H9 (cell line): ENCODE data around the gene CTCFL. TPM values are rescaled to one million over a fixed set of nuclear protein-coding genes. Genes with fewer than 3 reads are reported as not detected.

ENCODE experiments used
- DNase-seq: peaks from one replicate; pipeline ENCODE4 v3.0.0-alpha.2; 2017
- H2AFZ ChIP-seq: one replicate; pipeline ENCODE4 v1.6.1; 2013; ENCODE audit warnings: mild to moderate bottlenecking, low read length, control low read depth, moderate library complexity
- H2AK5ac ChIP-seq: 2 replicates; pipeline ENCODE4 v1.6.1; 2013; ENCODE audit warnings: low read length, control low read depth, mixed read lengths; ENCODE audit not compliant: insufficient read length
- H2BK120ac ChIP-seq: one replicate; pipeline ENCODE4 v1.6.1; 2013; ENCODE audit warnings: low read depth, mild to moderate bottlenecking, low read length, control low read depth, inconsistent platforms; ENCODE audit not compliant: poor library complexity, severe bottlenecking
- H2BK12ac ChIP-seq: 2 replicates; pipeline ENCODE4 v1.6.1; 2013; ENCODE audit warnings: low read length, control low read depth, mixed read lengths, low read depth; ENCODE audit not compliant: insufficient read length
- H2BK15ac ChIP-seq: 2 replicates; pipeline ENCODE4 v1.6.1; 2013; ENCODE audit warnings: low read depth, low read length, control low read depth
- H2BK20ac ChIP-seq: one replicate; pipeline ENCODE4 v1.6.1; 2013; ENCODE audit warnings: low read depth, mild to moderate bottlenecking, low read length, control low read depth, inconsistent platforms; ENCODE audit not compliant: poor library complexity, severe bottlenecking
- H2BK5ac ChIP-seq: 2 replicates; pipeline ENCODE4 v1.6.1; 2013; ENCODE audit warnings: low read length, control low read depth, mixed read lengths; ENCODE audit not compliant: insufficient read length
- H3K14ac ChIP-seq: 2 replicates; pipeline ENCODE4 v1.6.1; 2013; ENCODE audit warnings: low read length, control low read depth; ENCODE audit not compliant: insufficient read depth
- H3K18ac ChIP-seq: 2 replicates; pipeline ENCODE4 v1.6.1; 2013; ENCODE audit warnings: low read depth, mild to moderate bottlenecking, mixed read lengths, low read length, control low read depth; ENCODE audit not compliant: insufficient read length
- H3K23ac ChIP-seq: 2 replicates; pipeline ENCODE4 v1.6.1; 2013; ENCODE audit warnings: low read length, control low read depth, mixed read lengths, low read depth; ENCODE audit not compliant: insufficient read length
- H3K23me2 ChIP-seq: 2 replicates; pipeline ENCODE4 v1.6.1; 2013; ENCODE audit warnings: low read depth, mild to moderate bottlenecking, mixed read lengths, low read length, control low read depth; ENCODE audit not compliant: insufficient read length, poor library complexity, severe bottlenecking
- H3K27ac ChIP-seq: 2 replicates; pipeline ENCODE4 v1.5.1; 2013; ENCODE audit warnings: low read length, control low read depth, mixed read lengths, low read depth; ENCODE audit not compliant: insufficient read length
- H3K27me3 ChIP-seq: 2 replicates; pipeline ENCODE4 v1.6.1; 2013; ENCODE audit warnings: low read length, control low read depth, inconsistent platforms; ENCODE audit not compliant: insufficient read depth
- H3K4ac ChIP-seq: 2 replicates; pipeline ENCODE4 v1.6.1; 2013; ENCODE audit warnings: low read depth, mild to moderate bottlenecking, control low read depth, inconsistent platforms, low read length, moderate library complexity
- H3K4me1 ChIP-seq: 2 replicates; pipeline ENCODE4 v1.6.1; 2013; ENCODE audit warnings: low read length, control low read depth, inconsistent platforms; ENCODE audit not compliant: insufficient read depth
- H3K4me2 ChIP-seq: 2 replicates; pipeline ENCODE4 v1.6.1; 2013; ENCODE audit warnings: low read length, control low read depth, mixed read lengths; ENCODE audit not compliant: insufficient read length, insufficient read depth
- H3K56ac ChIP-seq: 2 replicates; pipeline ENCODE4 v1.6.1; 2013; ENCODE audit warnings: low read depth, mild to moderate bottlenecking, mixed read lengths, low read length, control low read depth; ENCODE audit not compliant: insufficient read length
- H3K79me1 ChIP-seq: 2 replicates; pipeline ENCODE4 v1.6.1; 2013; ENCODE audit warnings: low read depth, mild to moderate bottlenecking, moderate library complexity, low read length, control low read depth, inconsistent platforms; ENCODE audit not compliant: insufficient read depth, poor library complexity, severe bottlenecking
- H3K79me2 ChIP-seq: 2 replicates; pipeline ENCODE4 v1.6.1; 2013; ENCODE audit warnings: low read length, control low read depth, inconsistent platforms; ENCODE audit not compliant: insufficient read depth
- H3K9ac ChIP-seq: 2 replicates; pipeline ENCODE4 v1.6.1; 2013; ENCODE audit warnings: low read length, control low read depth, mixed read lengths; ENCODE audit not compliant: insufficient read length; ENCODE audit errors: extremely low read depth
- H3K9me3 ChIP-seq: one replicate; pipeline ENCODE4 v1.6.1; 2013; ENCODE audit warnings: low read depth, low read length, inconsistent platforms; ENCODE audit not compliant: control insufficient read depth
- H3T11ph ChIP-seq: one replicate; pipeline ENCODE4 v1.6.1; 2013; ENCODE audit warnings: mild to moderate bottlenecking, low read length, control low read depth, inconsistent platforms
- H4K20me1 ChIP-seq: one replicate; pipeline ENCODE4 v1.6.1; 2013; ENCODE audit not compliant: control insufficient read depth, insufficient read length, insufficient read depth
- H4K5ac ChIP-seq: 2 replicates; pipeline ENCODE4 v1.6.1; 2013; ENCODE audit warnings: low read depth, mild to moderate bottlenecking, mixed read lengths, low read length, control low read depth; ENCODE audit not compliant: insufficient read length
- H4K8ac ChIP-seq: replicated peaks from 2 replicates; pipeline ENCODE4 v1.6.1; 2013; ENCODE audit warnings: low read length, control low read depth, mixed read lengths, low read depth; ENCODE audit not compliant: insufficient read length
- H4K91ac ChIP-seq: 2 replicates; pipeline ENCODE4 v1.6.1; 2013; ENCODE audit warnings: low read depth, mild to moderate bottlenecking, moderate library complexity, mixed read lengths, low read length, control low read depth; ENCODE audit not compliant: insufficient read length
- H3K27ac Mint-ChIP-seq, 3 experiments: 2 replicates in 2 of 3; 3 replicates in 1 of 3; pipeline ENCODE4 v1.8.0; 2020 to 2021; ENCODE audit warnings: mixed read lengths in 3 of 3, mild to moderate bottlenecking in 1 of 3, moderate library complexity in 1 of 3
- H3K27me3 Mint-ChIP-seq: 2 replicates; pipeline ENCODE4 v1.8.0; 2021; ENCODE audit warnings: low read depth, mild to moderate bottlenecking, moderate library complexity, mixed read lengths
- H3K36me3 Mint-ChIP-seq, 3 experiments: 2 replicates in 2 of 3; 3 replicates in 1 of 3; pipeline ENCODE4 v1.8.0; 2020 to 2021; ENCODE audit warnings: low read depth in 3 of 3, mixed read lengths in 3 of 3; ENCODE audit not compliant: insufficient read depth in 1 of 3
- H3K4me1 Mint-ChIP-seq, 2 experiments: 2 replicates each; pipeline ENCODE4 v1.8.0; 2020; ENCODE audit warnings: mixed read lengths in 2 of 2
- H3K4me3 Mint-ChIP-seq, 2 experiments: 2 replicates in 1 of 2; 3 replicates in 1 of 2; pipeline ENCODE4 v1.8.0; 2020 to 2021; ENCODE audit warnings: mild to moderate bottlenecking in 2 of 2, mixed read lengths in 2 of 2, moderate library complexity in 1 of 2
- H3K9me3 Mint-ChIP-seq, 2 experiments: 2 replicates in 1 of 2; 3 replicates in 1 of 2; pipeline ENCODE4 v1.8.0; 2020; ENCODE audit warnings: mild to moderate bottlenecking in 2 of 2, mixed read lengths in 2 of 2, moderate library complexity in 1 of 2
- CTCF ChIP-seq: fragments of 200-600 bp; sonication (generic); conservative IDR thresholded peaks from 3 replicates; pipeline ENCODE4 v1.8.0; 2021; ENCODE audit warnings: antibody characterized with exemption, mild to moderate bottlenecking
- WGBS: extraction: QIAGEN DNeasy Blood & Tissue Kit; methylation state at CpG from one replicate; pipeline ENCODE4 v1.1.7; 2013; ENCODE audit warnings: missing lambda C conversion rate, low lambda C conversion rate, mixed read lengths; ENCODE audit not compliant: insufficient read length; ENCODE audit errors: extremely low coverage; 5-methylcytosine and 5-hydroxymethylcytosine counted together
- total RNA-seq: library from RNA; stranded (reverse); gene quantifications from 2 replicates; pipeline ENCODE4 v1.2.1, GENCODE V29; 2021

Gene CTCFL
- total RNA-seq, 1 experiment from 2014 or later, result 0.90 TPM

- Histone ChIP-seq H3K27ac (no peak overlapping the region), H3K4ac (no peak overlapping the region), H2BK120ac (no peak overlapping the region), H3K9me3 (no peaks in the 10 kb centered on the region), H2BK12ac (no peak overlapping the region), H4K5ac (no peak overlapping the region), H3K4me1 (peaks cover 2% of the 10 kb centered on the region; the same call in 1 of the 2 replicates), H2AFZ (no peak overlapping the region), H2BK5ac (no peak overlapping the region), H2AK5ac (no peak overlapping the region), H3K56ac (no peak overlapping the region), H3K79me1 (no peaks in the 10 kb centered on the region), H2BK15ac (no peak overlapping the region), H3K79me2 (no peaks in the 10 kb centered on the region), H3K27me3 (no peaks in the 10 kb centered on the region), H3K14ac (no peak overlapping the region), H3K23ac (no peak overlapping the region), H4K20me1 (no peaks in the 10 kb centered on the region), H3K9ac (no peak overlapping the region), H4K91ac (no peak overlapping the region), H3K23me2 (no peaks in the 10 kb centered on the region), H3T11ph (no peak overlapping the region), H3K18ac (no peak overlapping the region), H4K8ac (no peak overlapping the region), H3K4me2 (no peak overlapping the region), H2BK20ac (no peak overlapping the region)
- DNase-seq, result no peak
- H3K36me3 Mint-ChIP-seq, result peaks cover 0 to 4% (median 0%) of the 10 kb centered on the region in 3 experiments; a peak in 2 of 7 replicates
- TF ChIP-seq CTCF, result no peak
- no peak overlapping the region for H3K27ac Mint-ChIP-seq
- peaks cover 22 to 27% of the 10 kb centered on the region in 2 experiments for H3K4me1 Mint-ChIP-seq
- peaks cover 4% of the 10 kb centered on the region in 2 experiments; a peak in 2 of 5 replicates for H3K9me3 Mint-ChIP-seq
- no CpG with 5 or more reads among the region's 17 CpGs for WGBS
- H3K4me3 Mint-ChIP-seq, result no peak overlapping the region
- H3K27me3 Mint-ChIP-seq, result peaks cover 2% of the 10 kb centered on the region
Measured at GRCh38 chr20:57476641-57477461, 48.1 kb downstream of the CTCFL start.
